Vagina (tissue), 2 donors: ENCODE data around the gene HTRA2. TPM values are rescaled to one million over a fixed set of nuclear protein-coding genes. Genes with fewer than 3 reads are reported as not detected.

Source experiments
- DNase-seq, 2 donors: peaks; one replicate each; pipeline ENCODE4 v3.0.0-alpha.2; 2017; ENCODE audit errors: extremely low spot score in 2 of 2
- H3K27ac ChIP-seq: fragments of 200-600 bp; sonication (generic); one replicate; pipeline ENCODE4 v1.5.1; 2019
- H3K27me3 ChIP-seq: fragments of 200-600 bp; sonication (generic); one replicate; pipeline ENCODE4 v1.5.1; 2019
- H3K36me3 ChIP-seq, 2 donors: fragments of 200-600 bp; sonication (generic); one replicate each; pipeline ENCODE4 v1.5.1; 2017 to 2019
- H3K4me1 ChIP-seq: fragments of 200-600 bp; sonication (generic); one replicate; pipeline ENCODE4 v1.5.1; 2019
- H3K4me3 ChIP-seq, 2 donors: fragments of 200-600 bp; sonication (generic); 1 replicate in 1 of 2; 2 replicates in 1 of 2; pipeline ENCODE4 v1.5.1; 2016 to 2019
- H3K9me3 ChIP-seq: fragments of 200-600 bp; sonication (generic); one replicate; pipeline ENCODE4 v1.5.1; 2019
- POLR2A ChIP-seq, 2 donors: fragments of 450-650 bp; IDR thresholded peaks; one replicate each; pipeline ENCODE4 v1.6.1; 2017; ENCODE audit warnings: antibody characterized with exemption in 2 of 2, mild to moderate bottlenecking in 2 of 2, moderate library complexity in 2 of 2
- POLR2AphosphoS5 ChIP-seq, 2 donors: sonication (generic); formaldehyde crosslinking; IDR thresholded peaks; one replicate each; pipeline ENCODE4 v1.9.0; 2017; ENCODE audit warnings: antibody characterized with exemption in 2 of 2, mild to moderate bottlenecking in 2 of 2, low read depth in 1 of 2; ENCODE audit not compliant: insufficient read depth in 1 of 2
- intact Hi-C: fragments of 100-400 bp; cut with DNase I; formaldehyde crosslinking; loops from one replicate; pipeline ENCODE4 v1.15.1; 2023
- total RNA-seq: library from RNA; depleted of rRNA; stranded (reverse); fragments of >200 nt; gene quantifications from one replicate; pipeline ENCODE4 v1.2.3, GENCODE V29; 2016
- TF ChIP-seq, protein P1 (sequence below), 3 experiments: fragments of 450-650 bp in 2 of 3; fragments of 200-600 bp in 1 of 3; sonication (generic) in 1 of 3; IDR thresholded peaks; one replicate each; pipeline ENCODE4 v1.5.1; 2017 to 2019; ENCODE audit warnings: antibody characterized with exemption in 3 of 3, mild to moderate bottlenecking in 2 of 3, moderate library complexity in 2 of 3

HTRA2 gene
- total RNA-seq, 1 donor from 2014 or later = 24.3 TPM

DNA sequence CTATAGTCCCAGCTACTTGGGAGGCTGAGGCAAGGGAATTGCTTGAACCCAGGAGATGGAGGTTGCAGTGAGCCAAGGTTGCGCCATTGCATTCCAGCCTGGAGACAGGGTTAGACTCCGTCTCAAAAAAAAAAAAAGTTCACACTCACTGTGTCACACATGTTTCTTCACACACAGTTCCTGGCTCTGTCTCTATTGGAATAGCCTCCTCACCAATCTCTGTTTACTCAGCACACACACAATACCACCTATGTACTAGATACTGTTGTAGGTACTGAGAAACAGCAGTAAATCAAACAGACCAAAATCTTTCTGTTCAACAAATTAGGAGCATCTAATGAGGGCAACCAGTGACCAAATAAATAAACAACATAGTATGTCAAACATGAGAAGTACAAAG lies 43.6 kb upstream of the HTRA2 start:
- H3K36me3 ChIP-seq = peaks cover 0 to 13% of the 10 kb centered on the region in 2 donors

DNA sequence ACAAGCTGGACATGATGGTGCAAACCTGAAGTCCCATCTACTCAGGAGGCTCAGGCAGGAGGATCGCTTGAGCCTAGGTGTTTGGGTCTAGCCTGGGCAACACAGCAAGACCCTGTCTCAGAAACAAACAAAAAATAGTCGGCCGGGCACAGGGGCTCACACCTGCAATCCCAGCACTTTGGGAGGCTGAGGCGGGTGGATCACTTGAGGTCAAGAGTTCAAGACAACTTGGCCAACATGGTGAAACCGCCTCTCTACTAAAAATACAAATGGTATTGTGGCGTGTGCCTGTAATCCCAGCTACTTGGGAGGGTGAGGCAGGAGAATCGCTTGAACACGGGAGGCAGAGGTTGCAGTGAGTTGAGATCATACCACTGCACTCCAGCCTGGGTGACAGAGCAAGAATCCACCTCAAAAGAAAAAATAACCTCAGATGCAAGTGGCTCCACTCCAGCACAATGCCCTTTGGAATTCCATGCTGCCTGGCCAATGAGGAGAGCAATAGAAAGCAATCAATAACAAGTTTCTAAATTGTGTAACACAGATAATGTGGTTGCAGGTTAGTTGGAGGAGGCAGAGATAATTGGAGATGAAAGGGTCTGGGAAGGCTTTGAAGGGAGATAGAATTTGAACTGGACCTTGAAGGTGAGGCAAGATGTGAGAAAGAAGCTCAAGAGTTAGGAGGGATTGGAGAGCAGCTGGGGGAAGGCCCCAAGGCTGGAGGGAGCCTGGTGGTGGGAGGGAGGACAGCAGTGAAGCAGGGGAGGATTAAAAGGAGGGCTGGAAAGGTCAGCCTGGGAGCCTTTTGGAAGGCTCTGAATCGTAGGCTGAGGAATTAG lies 40.9 kb upstream of the HTRA2 start:
- Histone ChIP-seq H3K9me3 (no peaks in the 10 kb centered on the region), H3K4me1 (peaks cover 6% of the 10 kb centered on the region), H3K4me3 (no peak overlapping the region), H3K27ac (no peak overlapping the region), H3K27me3 (no peaks in the 10 kb centered on the region), H3K36me3 (peaks cover 0 to 37% of the 10 kb centered on the region in 2 donors)
- TF ChIP-seq, protein P1, sequence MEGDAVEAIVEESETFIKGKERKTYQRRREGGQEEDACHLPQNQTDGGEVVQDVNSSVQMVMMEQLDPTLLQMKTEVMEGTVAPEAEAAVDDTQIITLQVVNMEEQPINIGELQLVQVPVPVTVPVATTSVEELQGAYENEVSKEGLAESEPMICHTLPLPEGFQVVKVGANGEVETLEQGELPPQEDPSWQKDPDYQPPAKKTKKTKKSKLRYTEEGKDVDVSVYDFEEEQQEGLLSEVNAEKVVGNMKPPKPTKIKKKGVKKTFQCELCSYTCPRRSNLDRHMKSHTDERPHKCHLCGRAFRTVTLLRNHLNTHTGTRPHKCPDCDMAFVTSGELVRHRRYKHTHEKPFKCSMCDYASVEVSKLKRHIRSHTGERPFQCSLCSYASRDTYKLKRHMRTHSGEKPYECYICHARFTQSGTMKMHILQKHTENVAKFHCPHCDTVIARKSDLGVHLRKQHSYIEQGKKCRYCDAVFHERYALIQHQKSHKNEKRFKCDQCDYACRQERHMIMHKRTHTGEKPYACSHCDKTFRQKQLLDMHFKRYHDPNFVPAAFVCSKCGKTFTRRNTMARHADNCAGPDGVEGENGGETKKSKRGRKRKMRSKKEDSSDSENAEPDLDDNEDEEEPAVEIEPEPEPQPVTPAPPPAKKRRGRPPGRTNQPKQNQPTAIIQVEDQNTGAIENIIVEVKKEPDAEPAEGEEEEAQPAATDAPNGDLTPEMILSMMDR (IDR thresholded peaks at IDR 0.05) = no peak
- TF ChIP-seq POLR2A (IDR thresholded peaks at IDR 0.05) (no peak), POLR2AphosphoS5 (IDR thresholded peaks at IDR 0.05; ENCODE audit: insufficient read depth in 1 of 2, low read depth in 1 of 2) (no peak)
- DNase-seq = no peak
- intact Hi-C loops = loop anchor here (10.0 kb wide), 1 partner anchor 754 kb away; the partner anchor contains the start of gene TPRKB

More for the DNA sequence above, 43.6 kb upstream of the HTRA2 start:
- H3K9me3 ChIP-seq = no peaks in the 10 kb centered on the region
- peaks cover 22% of the 10 kb centered on the region for H3K4me1 ChIP-seq
- intact Hi-C loops = loop anchor here (10.0 kb wide), 1 partner anchor 751 kb away; the partner anchor contains the start of gene TPRKB
- H3K27ac ChIP-seq = no peak overlapping the region
- TF ChIP-seq POLR2A (IDR thresholded peaks at IDR 0.05) (no peak), POLR2AphosphoS5 (IDR thresholded peaks at IDR 0.05; ENCODE audit: insufficient read depth in 1 of 2, low read depth in 1 of 2) (no peak)
- TF ChIP-seq, protein P1 (IDR thresholded peaks at IDR 0.05) = no peak
- no peaks in the 10 kb centered on the region for H3K27me3 ChIP-seq
- no peak overlapping the region for H3K4me3 ChIP-seq
- DNase-seq = no peak

DNA sequence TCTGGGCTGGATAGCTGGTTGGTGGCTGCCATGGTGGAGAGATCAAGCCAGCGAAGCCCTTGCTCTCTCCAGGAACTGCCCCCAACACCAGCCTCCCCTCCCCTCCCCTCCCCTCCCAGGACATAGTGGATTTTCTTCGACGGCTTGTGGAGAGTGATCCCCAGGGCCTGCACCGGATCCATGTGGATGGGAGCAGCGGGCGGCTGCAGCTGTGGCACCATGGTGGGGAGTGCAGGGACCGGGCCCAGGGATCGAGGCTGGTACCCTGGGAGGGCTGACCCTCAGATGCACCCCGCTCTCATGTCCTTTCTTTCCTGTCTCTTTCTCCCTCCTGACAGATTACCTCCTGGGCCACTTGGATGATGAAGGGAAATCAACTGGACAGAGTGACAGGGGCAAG lies 39.8 kb upstream of the HTRA2 start:
- H3K36me3 ChIP-seq = peaks cover 0 to 44% of the 10 kb centered on the region in 2 donors

DNA sequence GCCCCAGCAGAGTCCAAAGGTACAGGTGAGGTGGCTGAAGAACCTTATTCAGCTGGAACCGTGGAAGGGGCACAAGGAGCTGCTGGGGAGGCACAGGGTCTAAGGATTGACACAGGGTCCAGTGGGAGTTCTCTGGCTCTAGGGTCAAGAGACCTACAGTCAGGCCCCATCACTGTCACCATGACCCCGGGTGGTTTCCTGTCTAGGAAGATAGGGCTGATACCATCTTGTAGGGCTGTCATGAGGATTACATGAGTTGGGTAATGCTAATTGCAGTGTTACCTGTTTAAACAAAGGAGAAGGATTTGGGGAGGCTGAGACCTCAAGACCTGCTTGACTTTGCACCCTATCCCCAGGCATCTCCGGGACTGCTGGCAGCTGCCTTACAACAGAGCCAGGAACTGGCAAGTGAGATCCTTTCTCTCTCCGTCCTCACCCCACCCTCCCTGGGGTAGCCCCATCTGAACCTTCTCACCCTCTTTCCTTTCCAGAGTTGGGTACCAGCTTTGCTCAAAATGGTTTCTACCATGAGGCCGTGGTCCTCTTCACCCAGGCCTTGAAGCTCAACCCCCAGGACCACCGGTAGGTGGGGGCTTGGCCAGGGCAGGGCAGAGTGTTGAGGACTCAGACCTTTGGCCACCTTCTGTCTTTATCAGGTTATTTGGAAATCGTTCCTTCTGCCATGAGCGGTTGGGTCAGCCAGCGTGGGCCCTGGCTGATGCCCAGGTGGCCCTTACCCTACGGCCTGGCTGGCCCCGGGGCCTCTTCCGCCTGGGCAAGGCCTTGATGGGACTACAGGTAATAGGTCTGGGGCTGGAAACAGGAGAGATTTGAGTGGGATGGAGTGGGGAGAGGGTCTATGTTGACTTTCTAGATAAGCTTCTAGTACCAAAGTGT lies 37.8 kb upstream of the HTRA2 start:
- no peak for DNase-seq
- Histone ChIP-seq H3K4me1 (no peaks in the 10 kb centered on the region), H3K27me3 (peaks cover under 1% of the 10 kb centered on the region), H3K27ac (no peak overlapping the region), H3K9me3 (no peaks in the 10 kb centered on the region), H3K36me3 (peaks cover 0 to 44% of the 10 kb centered on the region in 2 donors), H3K4me3 (no peak overlapping the region)
- intact Hi-C loops = no loop called here
- TF ChIP-seq, protein P1 (IDR thresholded peaks at IDR 0.05) = no peak
- TF ChIP-seq POLR2A (IDR thresholded peaks at IDR 0.05) (no peak), POLR2AphosphoS5 (IDR thresholded peaks at IDR 0.05; ENCODE audit: insufficient read depth in 1 of 2, low read depth in 1 of 2) (no peak)

More for the DNA sequence above, 39.8 kb upstream of the HTRA2 start:
- H3K27ac ChIP-seq = no peak overlapping the region
- no peaks in the 10 kb centered on the region for H3K4me1 ChIP-seq
- no peak for TF ChIP-seq POLR2A (IDR thresholded peaks at IDR 0.05)
- TF ChIP-seq POLR2AphosphoS5 (IDR thresholded peaks at IDR 0.05; ENCODE audit: insufficient read depth in 1 of 2, low read depth in 1 of 2) = no peak
- TF ChIP-seq, protein P1 (IDR thresholded peaks at IDR 0.05) = no peak
- no peaks in the 10 kb centered on the region for H3K27me3 ChIP-seq
- no peaks in the 10 kb centered on the region for H3K9me3 ChIP-seq
- no peak for DNase-seq
- no peak overlapping the region for H3K4me3 ChIP-seq
- intact Hi-C loops = loop anchor here (10.0 kb wide), 1 partner anchor 755 kb away; the partner anchor contains the start of gene TPRKB
